DMS53 treated with DMSO at 0.1 percent for 48 hours (cell line): ENCODE measurements around the gene CELF4.

Source experiments
- DNase-seq: peaks from one replicate; lab custom pipeline; 2025; ENCODE audit not compliant: unreplicated experiment; lab: John Stamatoyannopoulos, UW

Gene CELF4

GRCh38 chr18:37247497-37248161, 318.0 kb downstream of the CELF4 start:
- no peak for DNase-seq

GRCh38 chr18:37246779-37247340, 318.7 kb downstream of the CELF4 start:
- DNase-seq = no peak

GRCh38 chr18:37244618-37245017, 321.0 kb downstream of the CELF4 start:
- DNase-seq = no peak

- no peak for DNase-seq
Observed at GRCh38 chr18:37243741-37244140, 321.9 kb downstream of the CELF4 start.

- no peak for DNase-seq
Observed at GRCh38 chr18:37242826-37243560, 322.6 kb downstream of the CELF4 start.

GRCh38 chr18:37242091-37242490, 323.5 kb downstream of the CELF4 start:
- DNase-seq = no peak

- no peak for DNase-seq
Observed at GRCh38 chr18:37238282-37239108, 327.1 kb downstream of the CELF4 start.

GRCh38 chr18:37235583-37235982, 330.0 kb downstream of the CELF4 start:
- DNase-seq = no peak

GRCh38 chr18:37231251-37231650, 334.3 kb downstream of the CELF4 start:
- DNase-seq = no peak

GRCh38 chr18:37230768-37231167, 334.8 kb downstream of the CELF4 start:
- DNase-seq = no peak

- DNase-seq = no peak
Observed at GRCh38 chr18:37225279-37225678, 340.3 kb downstream of the CELF4 start.

GRCh38 chr18:37222999-37223378, 342.6 kb downstream of the CELF4 start:
- DNase-seq = no peak

- DNase-seq = no peak
Observed at GRCh38 chr18:37222354-37222998, 343.1 kb downstream of the CELF4 start.

- no peak for DNase-seq
Observed at GRCh38 chr18:37219257-37219656, 346.3 kb downstream of the CELF4 start.

GRCh38 chr18:37218022-37218590, 347.5 kb downstream of the CELF4 start:
- DNase-seq = no peak

GRCh38 chr18:37210781-37211180, 354.8 kb downstream of the CELF4 start:
- DNase-seq = no peak

GRCh38 chr18:37207343-37207742, 358.3 kb downstream of the CELF4 start:
- DNase-seq = no peak

GRCh38 chr18:37199741-37200140, 365.9 kb downstream of the CELF4 start:
- DNase-seq = no peak
